Hair follicle dermal papilla cell (primary cell): ENCODE data around the gene DAZ2. TPM values are rescaled to one million over a fixed set of nuclear protein-coding genes. Genes with fewer than 3 reads are reported as not detected.

Source experiments
- total RNA-seq: library from RNA; depleted of rRNA; stranded (reverse); fragments of >200 nt; gene quantifications from 2 replicates; pipeline ENCODE4 v1.2.3, GENCODE V29; 2012

DAZ2 gene, protein sequence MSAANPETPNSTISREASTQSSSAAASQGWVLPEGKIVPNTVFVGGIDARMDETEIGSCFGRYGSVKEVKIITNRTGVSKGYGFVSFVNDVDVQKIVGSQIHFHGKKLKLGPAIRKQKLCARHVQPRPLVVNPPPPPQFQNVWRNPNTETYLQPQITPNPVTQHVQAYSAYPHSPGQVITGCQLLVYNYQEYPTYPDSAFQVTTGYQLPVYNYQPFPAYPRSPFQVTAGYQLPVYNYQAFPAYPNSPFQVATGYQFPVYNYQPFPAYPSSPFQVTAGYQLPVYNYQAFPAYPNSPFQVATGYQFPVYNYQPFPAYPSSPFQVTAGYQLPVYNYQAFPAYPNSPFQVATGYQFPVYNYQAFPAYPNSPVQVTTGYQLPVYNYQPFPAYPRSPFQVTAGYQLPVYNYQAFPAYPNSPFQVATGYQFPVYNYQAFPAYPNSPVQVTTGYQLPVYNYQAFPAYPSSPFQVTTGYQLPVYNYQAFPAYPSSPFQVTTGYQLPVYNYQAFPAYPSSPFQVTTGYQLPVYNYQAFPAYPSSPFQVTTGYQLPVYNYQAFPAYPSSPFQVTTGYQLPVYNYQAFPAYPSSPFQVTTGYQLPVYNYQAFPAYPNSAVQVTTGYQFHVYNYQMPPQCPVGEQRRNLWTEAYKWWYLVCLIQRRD
- not detected in 2 replicates for total RNA-seq

DNA sequence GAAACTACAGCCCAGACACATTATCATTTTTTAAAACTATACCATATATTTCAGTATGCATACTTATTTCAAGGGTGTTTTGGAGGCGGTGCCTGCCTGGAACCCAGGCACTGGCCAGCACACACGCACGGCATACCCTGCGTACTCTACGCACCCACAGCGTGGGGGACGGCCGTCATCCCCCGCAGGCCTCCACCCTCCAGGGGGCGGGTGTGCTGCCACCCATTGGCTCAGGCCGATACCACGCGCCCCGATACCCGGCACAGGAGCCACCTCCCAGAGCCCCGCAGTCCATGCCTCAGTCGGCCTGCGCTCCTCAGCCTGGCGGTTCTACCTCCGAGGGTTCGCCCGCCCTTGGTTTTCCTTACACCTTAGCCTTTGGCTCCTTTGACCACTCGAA, at the start of gene DAZ2:
Gene DAZ2, plus strand, starts transcription at position 301 of the 400 bp plus-strand sequence. CDS start 208 bp downstream, outside the sequence.

DNA sequence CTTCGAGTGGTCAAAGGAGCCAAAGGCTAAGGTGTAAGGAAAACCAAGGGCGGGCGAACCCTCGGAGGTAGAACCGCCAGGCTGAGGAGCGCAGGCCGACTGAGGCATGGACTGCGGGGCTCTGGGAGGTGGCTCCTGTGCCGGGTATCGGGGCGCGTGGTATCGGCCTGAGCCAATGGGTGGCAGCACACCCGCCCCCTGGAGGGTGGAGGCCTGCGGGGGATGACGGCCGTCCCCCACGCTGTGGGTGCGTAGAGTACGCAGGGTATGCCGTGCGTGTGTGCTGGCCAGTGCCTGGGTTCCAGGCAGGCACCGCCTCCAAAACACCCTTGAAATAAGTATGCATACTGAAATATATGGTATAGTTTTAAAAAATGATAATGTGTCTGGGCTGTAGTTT, 20.4 kb upstream of the DAZ2 start, which contains the start of gene DAZ1:
Gene DAZ1, minus strand, starts transcription at position 101 of the 400 bp plus-strand sequence. CDS start 208 bp downstream, outside the sequence.

Other genes starting within 250 kb of the DAZ2 start
- not detected in 2 replicates for gene BPY2, start 235.3 kb upstream of the DAZ2 start, total RNA-seq
- not detected in 2 replicates for gene DAZ1, start 20.5 kb upstream of the DAZ2 start, total RNA-seq